Heart right ventricle (tissue), 16 donors: ENCODE results near the gene HTR3C. TPM values are rescaled to one million over a fixed set of nuclear protein-coding genes. Genes with fewer than 3 reads are reported as not detected.

ENCODE experiments used
- ATAC-seq, 8 donors: fragments of 200-7000 bp; cut with Tn5 transposase; one replicate each; pipeline ENCODE4 v1.9.1; 2020; ENCODE audit warnings: mild to moderate bottlenecking in 8 of 8, moderate library complexity in 8 of 8, moderate number of reproducible peaks in 1 of 8
- DNase-seq, 2 donors: peaks; one replicate each; pipeline ENCODE4 v3.0.0-alpha.2; 2020
- H3K27ac ChIP-seq, 10 donors: fragments of 200-600 bp; sonication (generic) in 2 of 10; one replicate each; pipeline versions ENCODE4 v1.5.0 to v1.8.0; 2020 to 2022; ENCODE audit warnings: mild to moderate bottlenecking in 3 of 10
- H3K27me3 ChIP-seq, 7 donors: fragments of 200-600 bp; one replicate each; pipeline ENCODE4 v1.8.0; 2021 to 2022; ENCODE audit warnings: mild to moderate bottlenecking in 2 of 7
- H3K36me3 ChIP-seq, 9 donors: fragments of 200-600 bp; sonication (generic) in 1 of 9; one replicate each; pipeline versions ENCODE4 v1.5.0 to v1.8.0; 2020 to 2022; ENCODE audit warnings: mild to moderate bottlenecking in 2 of 9
- H3K4me1 ChIP-seq, 9 donors: fragments of 200-600 bp; sonication (generic) in 1 of 9; one replicate each; pipeline versions ENCODE4 v1.5.0 to v1.8.0; 2020 to 2022; ENCODE audit warnings: mild to moderate bottlenecking in 4 of 9
- H3K4me3 ChIP-seq, 10 donors: fragments of 200-600 bp; sonication (generic) in 2 of 10; one replicate each; pipeline versions ENCODE4 v1.5.0 to v1.8.0; 2020 to 2022; ENCODE audit warnings: mild to moderate bottlenecking in 7 of 10, moderate library complexity in 2 of 10
- H3K9me3 ChIP-seq, 11 donors: fragments of 200-600 bp in 10 of 11; sonication (generic) in 2 of 11; one replicate each; pipeline versions ENCODE4 v1.5.0 to v1.8.0; 2013 to 2022; ENCODE audit warnings: mild to moderate bottlenecking in 2 of 11, control low read depth in 1 of 11, moderate library complexity in 1 of 11
- WGBS, 2 donors: extraction: QIAGEN DNeasy Blood & Tissue Kit; methylation state at CpG; one replicate each; pipeline ENCODE4 v1.1.7; 2013; ENCODE audit warnings: inconsistent platforms in 1 of 2; 5-methylcytosine and 5-hydroxymethylcytosine counted together
- intact Hi-C, 10 donors: fragments of 100-400 bp; cut with DNase I; formaldehyde crosslinking; loops; one replicate each; pipeline versions ENCODE4 v1.11.1 to v1.14.2; 2022
- polyA plus RNA-seq, 2 donors: library from polyadenylated mRNA; stranded (reverse); fragments of 200-250 nt; gene quantifications; one replicate each; pipeline ENCODE4 v1.2.3, GENCODE V29; 2013
- total RNA-seq, 10 donors: library from RNA; stranded (reverse); fragmentation: NEBNext Ultra II Directional in 3 of 10; extraction: Animal tissue kit (Norgen Biotek cat#: 25700) in 3 of 10; gene quantifications; one replicate each; pipeline versions ENCODE4 v1.2.1 to v1.2.4, GENCODE V29; 2021 to 2023
- TF ChIP-seq, protein P1 (sequence below), 9 donors: fragments of 200-600 bp; sonication (generic) in 2 of 9; IDR thresholded peaks; one replicate each; pipeline versions ENCODE4 v1.5.0 to v1.8.0; 2021 to 2022; ENCODE audit warnings: antibody characterized with exemption in 9 of 9, mild to moderate bottlenecking in 5 of 9, moderate library complexity in 1 of 9
- donor health status: Arrhythmogenic right ventricular cardiomyopathy.
- donor health status: ischemic (EF 13 %, LVEDD 7.1; RV severe dilation, severe dysfunction).
- donor health status: healthy with polysubstance abuse.
- donor health status: DM: no; HTN: yes; CAD: no.
- donor health status: DM: no; HTN: no; CAD: no.
- donor health status: ischemic (EF 25% LVEDD 6.9; RV normal size, moderate dysfunction).
- donor health status: ischemic (EF 25% LVEDD 5.7; RV mildly dilated, moderate dysfunction).
- donor health status: healthy.
- donor health status: DM: yes; HTN: yes; CAD: no.
- donor health status: Ischemic cardiomyopathy.
- donor health status: ischemic (EF 35%, LVEDD 5.7; RV mildly dilated, moderate dysfunction).
- donor health status: nonischemic (EF 11% LVEDD 7.7; RV severe dilation, severe dysfunction).
- donor health status: DM: yes; HTN: yes; CAD: no.
- donor health status: PGD.
- donor health status: ischemic (EF 29% LVEDD 5.4; RV normal size, mild dysfunction).
- donor health status: nonischemic (EF 23%, LVEDD 6.1; RV moderate dilation, normal function).

Gene HTR3C
- total and polyA plus RNA-seq, 12 donors = not detected

GRCh38 chr3:184011937-184012889, 40.6 kb upstream of the HTR3C start:
- Histone ChIP-seq H3K4me3 (peak overlapping the region in 1 of 10 donors; percentile 18), H3K4me1 (peaks cover 0 to 34% (median 20%) of the 10 kb centered on the region in 9 donors), H3K9me3 (no peaks in the 10 kb centered on the region), H3K36me3 (peaks cover 0 to 65% (median 0%) of the 10 kb centered on the region in 9 donors), H3K27ac (no peak overlapping the region), H3K27me3 (no peaks in the 10 kb centered on the region)
- intact Hi-C loops = loop anchor here in 3 of 10 donors (10.0 kb wide), 3 partner anchors 117 to 233 kb away; partner anchors contain the start of genes ALG3 (in 1 of the 3), EEF1AKMT4 (in 1 of the 3) and EIF2B5 (in 1 of the 3)
- DNase-seq = no peak
- ATAC-seq = no peak
- WGBS, 2 donors = 90% methylated on average over 6 of the region's 6 CpGs
- TF ChIP-seq, protein P1, sequence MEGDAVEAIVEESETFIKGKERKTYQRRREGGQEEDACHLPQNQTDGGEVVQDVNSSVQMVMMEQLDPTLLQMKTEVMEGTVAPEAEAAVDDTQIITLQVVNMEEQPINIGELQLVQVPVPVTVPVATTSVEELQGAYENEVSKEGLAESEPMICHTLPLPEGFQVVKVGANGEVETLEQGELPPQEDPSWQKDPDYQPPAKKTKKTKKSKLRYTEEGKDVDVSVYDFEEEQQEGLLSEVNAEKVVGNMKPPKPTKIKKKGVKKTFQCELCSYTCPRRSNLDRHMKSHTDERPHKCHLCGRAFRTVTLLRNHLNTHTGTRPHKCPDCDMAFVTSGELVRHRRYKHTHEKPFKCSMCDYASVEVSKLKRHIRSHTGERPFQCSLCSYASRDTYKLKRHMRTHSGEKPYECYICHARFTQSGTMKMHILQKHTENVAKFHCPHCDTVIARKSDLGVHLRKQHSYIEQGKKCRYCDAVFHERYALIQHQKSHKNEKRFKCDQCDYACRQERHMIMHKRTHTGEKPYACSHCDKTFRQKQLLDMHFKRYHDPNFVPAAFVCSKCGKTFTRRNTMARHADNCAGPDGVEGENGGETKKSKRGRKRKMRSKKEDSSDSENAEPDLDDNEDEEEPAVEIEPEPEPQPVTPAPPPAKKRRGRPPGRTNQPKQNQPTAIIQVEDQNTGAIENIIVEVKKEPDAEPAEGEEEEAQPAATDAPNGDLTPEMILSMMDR (IDR thresholded peaks at IDR 0.05) = no peak

DNA sequence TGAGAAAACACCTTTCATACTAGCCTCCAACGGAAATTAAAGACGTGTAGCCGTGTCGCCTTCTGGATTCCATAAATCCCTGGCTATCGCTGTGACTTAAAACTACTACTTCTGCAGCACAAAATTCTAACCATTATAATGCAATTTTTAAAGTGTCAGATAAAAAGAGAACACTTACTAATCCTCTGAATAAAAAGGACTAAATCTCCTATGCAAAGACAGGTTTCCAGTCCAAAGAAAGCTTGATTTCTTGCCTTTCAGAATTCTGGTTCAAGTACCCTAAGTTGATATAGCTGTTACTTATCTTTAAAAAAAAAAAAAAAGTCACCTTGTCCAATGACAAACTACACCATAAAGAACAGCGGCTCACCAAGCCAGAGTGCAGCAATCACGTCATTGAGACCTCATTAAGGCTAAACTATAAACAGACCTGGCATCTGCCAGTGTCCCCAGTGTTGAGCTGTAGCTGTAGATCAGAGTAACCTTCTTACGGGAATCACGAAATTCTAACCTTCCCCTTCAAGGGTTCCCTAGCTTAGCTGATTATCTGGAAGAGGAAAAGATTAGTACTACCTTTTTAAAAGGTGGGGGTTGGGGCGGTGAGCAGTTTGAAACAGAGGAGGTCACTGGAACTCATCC, 37.3 kb upstream of the HTR3C start:
- TF ChIP-seq, protein P1 (IDR thresholded peaks at IDR 0.05) = no peak
- H3K4me3 ChIP-seq = peak overlapping the region in 9 of 10 donors; percentile 18 to 100 (median 45)
- H3K27me3 ChIP-seq = no peaks in the 10 kb centered on the region
- no peaks in the 10 kb centered on the region for H3K9me3 ChIP-seq
- WGBS, 2 donors = 44 to 64% methylated on average over 10 of the region's 10 CpGs
- intact Hi-C loops = loop anchor here in 8 of 10 donors (2.0 to 10.0 kb wide), 11 partner anchors 117 to 237 kb away; partner anchors contain the start of genes EIF2B5 (in 4 of the 8), ABCF3 (in 1 of the 8), ALG3 (in 1 of the 8) and EEF1AKMT4 (in 1 of the 8)
- H3K36me3 ChIP-seq = peaks cover 0 to 38% (median 0%) of the 10 kb centered on the region in 9 donors
- peak in 6 of 8 donors; percentile 34 to 73 (median 66) for ATAC-seq
- H3K4me1 ChIP-seq = peaks cover 0 to 32% (median 22%) of the 10 kb centered on the region in 9 donors
- DNase-seq = peak in 1 of 2 donors; percentile 35
- H3K27ac ChIP-seq = peak overlapping the region; percentile 63 to 91 (median 82)

GRCh38 chr3:184016169-184016570, 36.7 kb upstream of the HTR3C start:
- no peak for DNase-seq
- Histone ChIP-seq H3K36me3 (peaks cover 0 to 31% (median 0%) of the 10 kb centered on the region in 9 donors), H3K9me3 (no peaks in the 10 kb centered on the region), H3K4me3 (peak overlapping the region in 7 of 10 donors; percentile 87 to 100 (median 97)), H3K27me3 (no peaks in the 10 kb centered on the region), H3K27ac (peak overlapping the region; percentile 63 to 91 (median 82)), H3K4me1 (peaks cover 0 to 32% (median 22%) of the 10 kb centered on the region in 9 donors)
- TF ChIP-seq, protein P1 (IDR thresholded peaks at IDR 0.05) = no peak
- 36 to 57% methylated on average over 5 of the region's 5 CpGs for WGBS, 2 donors
- no peak for ATAC-seq
- intact Hi-C loops = loop anchor here in 8 of 10 donors (2.0 to 10.0 kb wide), 11 partner anchors 116 to 236 kb away; partner anchors contain the start of genes EIF2B5 (in 4 of the 8), ABCF3 (in 1 of the 8), ALG3 (in 1 of the 8) and EEF1AKMT4 (in 1 of the 8)
